HCT116 (cell line): ENCODE results near the gene CDH23. TPM values are rescaled to one million over a fixed set of nuclear protein-coding genes. Genes with fewer than 3 reads are reported as not detected.

Experiments used
- ATAC-seq: fragments of 200-7000 bp; cut with Tn5 transposase; 2 replicates; pipeline ENCODE4 v1.9.1; 2020; ENCODE audit warnings: mild to moderate bottlenecking, moderate library complexity
- BruUV-seq: library from RNA; stranded (reverse); fragments of 400-500 nt; replicated peaks from 2 replicates; lab custom pipeline; 2021; lab: Mats Ljungman, UMichigan
- CTCF ChIA-PET: fragments of 300-600 bp; sonication (Branson Sonifier 250); formaldehyde crosslinking; loops from one replicate; lab custom pipeline; 2021; ENCODE audit warnings: antibody characterized with exemption; lab: Charles Lee
- POLR2A ChIA-PET: fragments of 300-600, 350-600 bp; sonication (Branson Sonifier 250); formaldehyde crosslinking; loops from one replicate; lab custom pipeline; 2021; ENCODE audit warnings: antibody characterized with exemption; lab: Charles Lee
- RAD21 ChIA-PET, 2 experiments: fragments of 300-600 bp; sonication (Branson Sonifier 250); formaldehyde crosslinking; loops; one replicate each; lab custom pipeline; 2023; ENCODE audit warnings: low total read pairs in 2 of 2; ENCODE audit not compliant: uncharacterized antibody in 2 of 2, unreplicated experiment in 2 of 2, low non-redundant PET in 1 of 2; lab: Charles Lee
- DNase-seq: peaks from one replicate; pipeline ENCODE4 v3.0.0-alpha.2; 2010; ENCODE audit warnings: low read depth, low spot score
- H2AFZ ChIP-seq: fragments of 200-600 bp; shearing (Covaris generic), sonication (generic); 2 replicates; pipeline ENCODE4 v1.6.1; 2017; ENCODE audit warnings: low read depth, mixed run types, mixed read lengths, antibody characterized with exemption, low read length; ENCODE audit not compliant: poor library complexity, severe bottlenecking
- H3K27ac ChIP-seq: 2 replicates; pipeline ENCODE4 v1.5.1; 2012; ENCODE audit warnings: low read depth, low read length
- H3K27me3 ChIP-seq: fragments of 200-600 bp; sonication (generic); 2 replicates; pipeline ENCODE4 v1.6.1; 2016; ENCODE audit warnings: mixed run types, low read length, mixed read lengths; ENCODE audit not compliant: insufficient read depth
- H3K36me3 ChIP-seq, 2 experiments: fragments of 200-500 bp in 1 of 2; fragments of 200-600 bp in 1 of 2; sonication (Bioruptor generic) in 1 of 2; sonication (generic) in 1 of 2; 2 replicates each; pipeline versions ENCODE4 v1.5.1 to v1.6.1; 2014 to 2016; ENCODE audit warnings: low read length in 2 of 2, inconsistent platforms in 1 of 2, mixed read lengths in 1 of 2, mixed run types in 1 of 2; ENCODE audit not compliant: insufficient read depth in 2 of 2, control insufficient read depth in 1 of 2
- H3K4me1 ChIP-seq, 2 experiments: fragments of 200-600 bp in 1 of 2; sonication (generic) in 1 of 2; 2 replicates each; pipeline versions ENCODE4 v1.5.1 to v1.6.1; 2012 to 2017; ENCODE audit warnings: low read length in 2 of 2, inconsistent platforms in 1 of 2, mild to moderate bottlenecking in 1 of 2, mixed read lengths in 1 of 2, mixed run types in 1 of 2, moderate library complexity in 1 of 2; ENCODE audit not compliant: insufficient read depth in 2 of 2, control insufficient read depth in 1 of 2
- H3K4me2 ChIP-seq: fragments of 200-600 bp; sonication (generic); 2 replicates; pipeline ENCODE4 v1.6.1; 2017; ENCODE audit warnings: mixed run types, low read length, mixed read lengths
- H3K4me3 ChIP-seq, 2 experiments: fragments of 200-600 bp in 1 of 2; sonication (generic) in 1 of 2; replicated peaks in 1 of 2; 2 replicates each; pipeline ENCODE4 v1.5.1; 2011 to 2016; ENCODE audit warnings: low read length in 2 of 2, control low read depth in 1 of 2, low read depth in 1 of 2, mild to moderate bottlenecking in 1 of 2, mixed read lengths in 1 of 2, mixed run types in 1 of 2
- H3K79me2 ChIP-seq: fragments of 200-600 bp; sonication (generic); 2 replicates; pipeline ENCODE4 v1.6.1; 2017; ENCODE audit warnings: mild to moderate bottlenecking, mixed run types, low read length, moderate library complexity, mixed read lengths; ENCODE audit not compliant: insufficient read depth
- H3K9ac ChIP-seq: fragments of 200-600 bp; sonication (generic); 2 replicates; pipeline ENCODE4 v1.6.1; 2016; ENCODE audit warnings: low read length, mixed read lengths
- H3K9me2 ChIP-seq: fragments of 200-600 bp; sonication (generic), shearing (Covaris generic); 2 replicates; pipeline ENCODE4 v1.6.1; 2017; ENCODE audit warnings: mixed run types, mild to moderate bottlenecking, moderate library complexity; ENCODE audit not compliant: insufficient read depth
- H3K9me3 ChIP-seq, 2 experiments: fragments of 200-500 bp in 1 of 2; fragments of 200-600 bp in 1 of 2; sonication (Bioruptor generic) in 1 of 2; sonication (generic) in 1 of 2; 2 replicates each; pipeline ENCODE4 v1.6.1; 2014 to 2017; ENCODE audit warnings: low read length in 2 of 2, mixed read lengths in 2 of 2, inconsistent platforms in 1 of 2, low read depth in 1 of 2, mild to moderate bottlenecking in 1 of 2, mixed run types in 1 of 2, moderate library complexity in 1 of 2; ENCODE audit not compliant: control insufficient read depth in 1 of 2, insufficient read depth in 1 of 2
- H4K20me1 ChIP-seq: fragments of 200-600 bp; sonication (generic), shearing (Covaris generic); 2 replicates; pipeline ENCODE4 v1.6.1; 2017; ENCODE audit warnings: mixed run types, mild to moderate bottlenecking, moderate library complexity; ENCODE audit not compliant: insufficient read depth
- ATF3 ChIP-seq: IDR thresholded peaks from 2 replicates; pipeline ENCODE4 v1.6.1; 2012
- CBX3 ChIP-seq: IDR thresholded peaks from 2 replicates; pipeline ENCODE4 v1.6.1; 2012; ENCODE audit warnings: low read depth
- EGR1 ChIP-seq: IDR thresholded peaks from 2 replicates; pipeline ENCODE4 v1.6.1; 2012; ENCODE audit warnings: low read depth
- EZH2 ChIP-seq: fragments of 200-600 bp; sonication (generic); IDR thresholded peaks from 2 replicates; pipeline ENCODE4 v1.6.1; 2017; ENCODE audit warnings: antibody characterized with exemption, mixed run types
- FOSL1 ChIP-seq: IDR thresholded peaks from 2 replicates; pipeline ENCODE4 v1.6.1; 2012; ENCODE audit warnings: low read depth
- POLR2A ChIP-seq: IDR thresholded peaks from 2 replicates; pipeline ENCODE4 v1.7.0; 2011; ENCODE audit warnings: borderline replicate concordance; ENCODE audit not compliant: insufficient read depth, insufficient read length; ENCODE audit errors: extremely low read depth
- RAD21 ChIP-seq: IDR thresholded peaks from 2 replicates; pipeline ENCODE4 v1.6.1; 2012; ENCODE audit warnings: low read depth, mild to moderate bottlenecking
- REST ChIP-seq: IDR thresholded peaks from 2 replicates; pipeline ENCODE4 v1.6.1; 2012; ENCODE audit warnings: low read depth
- SIN3A ChIP-seq: IDR thresholded peaks from 2 replicates; pipeline ENCODE4 v1.6.1; 2012; ENCODE audit warnings: low read depth
- SP1 ChIP-seq: IDR thresholded peaks from 2 replicates; pipeline ENCODE4 v1.6.1; 2012; ENCODE audit warnings: low read depth
- SRF ChIP-seq: IDR thresholded peaks from 2 replicates; pipeline ENCODE4 v1.6.1; 2012; ENCODE audit warnings: low read depth
- TCF7L2 ChIP-seq: IDR thresholded peaks from 2 replicates; pipeline ENCODE4 v1.7.0; 2011; ENCODE audit warnings: borderline replicate concordance, inconsistent platforms; ENCODE audit not compliant: insufficient read depth, insufficient read length; ENCODE audit errors: extremely low read depth
- YY1 ChIP-seq: IDR thresholded peaks from 2 replicates; pipeline ENCODE4 v1.6.1; 2011; ENCODE audit warnings: low read length, low read depth, moderate library complexity, mild to moderate bottlenecking; ENCODE audit not compliant: insufficient replicate concordance; ENCODE audit errors: extremely low read depth
- intact Hi-C: fragments of 100-400 bp; cut with micrococcal nuclease; formaldehyde crosslinking; loops from 2 replicates; pipeline ENCODE4 v1.10.0; 2022
- total RNA-seq: library from RNA; stranded (reverse); gene quantifications from one replicate; pipeline ENCODE4 v1.2.1, GENCODE V29; 2021; ENCODE audit not compliant: unreplicated experiment
- TF ChIP-seq, protein P1 (sequence below): IDR thresholded peaks from 2 replicates; pipeline ENCODE4 v1.6.1; 2012

The CDH23 gene
- total RNA-seq, 1 experiment from 2014 or later = not detected

- ChIA-PET RAD21 (no interaction called here), POLR2A (no interaction called here), CTCF (no interaction called here)
- ATAC-seq = no peak
- TF ChIP-seq EZH2 (no peak), SIN3A (no peak), EGR1 (no peak), SRF (no peak), CBX3 (no peak)
- Histone ChIP-seq H3K4me3 (no peak overlapping the region), H4K20me1 (no peaks in the 10 kb centered on the region), H3K36me3 (no peaks in the 10 kb centered on the region), H3K9ac (no peak overlapping the region), H3K79me2 (no peaks in the 10 kb centered on the region), H3K27ac (no peak overlapping the region), H2AFZ (no peak overlapping the region), H3K4me1 (peaks cover 0 to 5% of the 10 kb centered on the region in 2 experiments; a peak in 2 of 4 replicates), H3K9me3 (no peaks in the 10 kb centered on the region), H3K4me2 (no peak overlapping the region), H3K9me2 (no peaks in the 10 kb centered on the region), H3K27me3 (no peaks in the 10 kb centered on the region)
- DNase-seq = no peak
- intact Hi-C loops = no loop called here
- BruUV-seq = no TSS peak
Observed at GRCh38 chr10:71527135-71527534, 130.4 kb downstream of the CDH23 start.

GRCh38 chr10:71528371-71529206 is 131.9 kb downstream of the CDH23 start:
- CTCF ChIA-PET = no interaction called here
- TF ChIP-seq FOSL1 (no peak), SP1 (no peak), CBX3 (no peak), REST (no peak), RAD21 (no peak), YY1 (no peak), TCF7L2 (no peak), ATF3 (no peak), POLR2A (no peak)
- TF ChIP-seq, protein P1, sequence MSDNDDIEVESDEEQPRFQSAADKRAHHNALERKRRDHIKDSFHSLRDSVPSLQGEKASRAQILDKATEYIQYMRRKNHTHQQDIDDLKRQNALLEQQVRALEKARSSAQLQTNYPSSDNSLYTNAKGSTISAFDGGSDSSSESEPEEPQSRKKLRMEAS = no peak

More at GRCh38 chr10:71528371-71529206, 131.9 kb downstream of the CDH23 start:
- RAD21 ChIA-PET = no interaction called here
- ATAC-seq (no peak), DNase-seq (no peak)
- H3K27me3 ChIP-seq = no peaks in the 10 kb centered on the region
- H3K36me3 ChIP-seq = no peaks in the 10 kb centered on the region
- no peak overlapping the region for H3K4me3 ChIP-seq
- no peak overlapping the region for H3K27ac ChIP-seq
- no peaks in the 10 kb centered on the region for H4K20me1 ChIP-seq
- no peaks in the 10 kb centered on the region for H3K9me3 ChIP-seq
- intact Hi-C loops = no loop called here
- peaks cover 0 to 5% of the 10 kb centered on the region in 2 experiments; a peak in 2 of 4 replicates for H3K4me1 ChIP-seq
- no TSS peak for BruUV-seq
- H2AFZ ChIP-seq = no peak overlapping the region
- no peak overlapping the region for H3K9ac ChIP-seq
- no peaks in the 10 kb centered on the region for H3K9me2 ChIP-seq
- H3K4me2 ChIP-seq = no peak overlapping the region
- H3K79me2 ChIP-seq = no peaks in the 10 kb centered on the region
- POLR2A ChIA-PET = no interaction called here
